HepG2 (cell line): ENCODE results near the gene TUBB. TPM values are rescaled to one million over a fixed set of nuclear protein-coding genes. Genes with fewer than 3 reads are reported as not detected.

ENCODE experiments used
- BCLAF1 ChIP-seq: fragments of 450-650 bp; IDR thresholded peaks from 2 replicates; pipeline ENCODE4 v1.6.1; 2017; ENCODE audit warnings: mild to moderate bottlenecking
- CREB3 ChIP-seq: sonication (generic); formaldehyde crosslinking; IDR thresholded peaks from 2 replicates; pipeline ENCODE4 v1.5.0; 2020; ENCODE audit warnings: missing genetic modification reagents
- EHMT2 ChIP-seq: fragments of 200-600 bp; sonication (generic); IDR thresholded peaks from 2 replicates; pipeline ENCODE4 v1.7.0; 2017; ENCODE audit warnings: antibody characterized with exemption, low read depth, low read length, borderline replicate concordance
- MXD4 ChIP-seq: IDR thresholded peaks from 2 replicates; pipeline ENCODE4 v1.6.1; 2016; ENCODE audit warnings: mild to moderate bottlenecking, missing biosample characterization, missing genetic modification reagents
- MYNN ChIP-seq: sonication (generic); formaldehyde crosslinking; IDR thresholded peaks from 2 replicates; pipeline ENCODE4 v1.4.0; 2020; ENCODE audit warnings: mild to moderate bottlenecking, low read depth, missing genetic modification reagents
- MYPOP ChIP-seq: sonication (generic); formaldehyde crosslinking; IDR thresholded peaks from 2 replicates; pipeline ENCODE4 v1.8.1; 2023; ENCODE audit warnings: mild to moderate bottlenecking, moderate library complexity, missing genetic modification reagents
- NCOA5 ChIP-seq: sonication (generic); formaldehyde crosslinking; IDR thresholded peaks from 2 replicates; pipeline ENCODE4 v1.4.0; 2020; ENCODE audit warnings: missing genetic modification reagents
- NFRKB ChIP-seq: fragments of 450-650 bp; IDR thresholded peaks from 2 replicates; pipeline ENCODE4 v1.6.1; 2017
- RBM39 ChIP-seq: fragments of 200-400 bp; formaldehyde crosslinking; IDR thresholded peaks from one replicate; pipeline ENCODE4 v1.6.1; 2018; ENCODE audit warnings: antibody characterized with exemption, mild to moderate bottlenecking, low read depth, low read length; ENCODE audit not compliant: poor library complexity, severe bottlenecking
- ZNF687 ChIP-seq: sonication (generic); formaldehyde crosslinking; IDR thresholded peaks from 2 replicates; pipeline ENCODE4 v1.5.1; 2020; ENCODE audit warnings: mild to moderate bottlenecking, missing genetic modification reagents, moderate library complexity
- polyA plus RNA-seq, 8 experiments: library from polyadenylated mRNA; depleted of rRNA in 3 of 8; stranded (reverse) in 7 of 8; unstranded in 1 of 8; fragments of >200 nt; fragmentation: Illumina TruSeq in 4 of 8; extraction: Trizol in 4 of 8; gene quantifications; 2 replicates each; pipeline versions ENCODE4 v1.2.1 to v1.2.3, GENCODE V29; 2011 to 2016; ENCODE audit warnings: low read depth in 4 of 8, missing spikeins in 1 of 8, mixed read lengths in 1 of 8; ENCODE audit not compliant: insufficient read depth in 1 of 8
- total RNA-seq, 5 experiments: library from RNA; depleted of rRNA; stranded (reverse); fragments of >200 nt; fragmentation: Illumina TruSeq; extraction: Trizol; gene quantifications; 2 replicates each; pipeline ENCODE4 v1.2.3, GENCODE V29; 2016; ENCODE audit warnings: low read depth in 1 of 5
- TF ChIP-seq, protein P1 (sequence below): sonication (generic); formaldehyde crosslinking; IDR thresholded peaks from 2 replicates; pipeline ENCODE4 v1.4.0; 2020; ENCODE audit warnings: missing genetic modification reagents, borderline replicate concordance
- TF ChIP-seq, protein P2 (sequence below): sonication (generic); formaldehyde crosslinking; IDR thresholded peaks from 2 replicates; pipeline ENCODE4 v1.5.1; 2020; ENCODE audit warnings: missing genetic modification reagents, mild to moderate bottlenecking, borderline replicate concordance

Gene TUBB
- total and polyA plus RNA-seq, 2 of the 13 experiments (the other 11 are each of a cell fraction or from before 2014, with no cell fraction given) = 911 to 1,163 TPM

DNA sequence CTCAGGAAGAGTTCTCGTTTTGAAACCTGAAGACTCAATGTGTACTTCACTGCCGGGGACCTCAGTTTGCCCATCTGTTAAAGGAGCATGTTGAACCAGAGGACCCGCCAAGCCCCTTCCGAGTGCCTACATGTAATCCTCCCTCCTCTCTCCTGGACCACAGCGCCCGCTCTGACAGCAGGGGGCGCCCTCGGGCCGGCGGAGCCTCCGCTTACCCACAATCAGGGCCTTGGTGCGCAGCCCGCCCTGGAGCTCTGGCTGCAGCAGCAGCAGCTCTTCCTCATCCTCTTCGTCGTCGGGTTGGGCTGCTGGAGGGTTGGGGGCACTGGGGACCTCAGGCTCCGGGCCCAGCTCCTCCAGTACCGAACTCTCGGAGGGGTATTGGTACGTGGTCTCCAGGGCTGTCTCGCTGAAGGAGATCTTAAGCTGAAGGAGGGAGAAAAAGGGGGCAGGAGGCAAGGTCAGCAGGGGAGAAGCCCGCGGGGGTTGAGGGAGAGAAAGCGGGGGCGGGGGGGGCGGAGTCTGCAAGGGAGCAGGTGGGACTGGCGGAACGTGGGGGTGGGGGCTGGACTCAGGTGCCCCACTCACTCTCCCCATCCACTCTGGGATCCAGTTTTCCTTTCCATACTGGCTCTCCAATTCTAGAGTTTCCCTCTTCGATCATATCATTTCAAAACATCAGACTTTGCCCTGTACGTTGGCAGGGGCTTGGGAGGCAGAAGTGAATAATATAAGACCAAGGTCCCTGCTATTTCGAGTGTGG is 41.0 kb upstream of the TUBB start (continued):
- TF ChIP-seq, protein P1, sequence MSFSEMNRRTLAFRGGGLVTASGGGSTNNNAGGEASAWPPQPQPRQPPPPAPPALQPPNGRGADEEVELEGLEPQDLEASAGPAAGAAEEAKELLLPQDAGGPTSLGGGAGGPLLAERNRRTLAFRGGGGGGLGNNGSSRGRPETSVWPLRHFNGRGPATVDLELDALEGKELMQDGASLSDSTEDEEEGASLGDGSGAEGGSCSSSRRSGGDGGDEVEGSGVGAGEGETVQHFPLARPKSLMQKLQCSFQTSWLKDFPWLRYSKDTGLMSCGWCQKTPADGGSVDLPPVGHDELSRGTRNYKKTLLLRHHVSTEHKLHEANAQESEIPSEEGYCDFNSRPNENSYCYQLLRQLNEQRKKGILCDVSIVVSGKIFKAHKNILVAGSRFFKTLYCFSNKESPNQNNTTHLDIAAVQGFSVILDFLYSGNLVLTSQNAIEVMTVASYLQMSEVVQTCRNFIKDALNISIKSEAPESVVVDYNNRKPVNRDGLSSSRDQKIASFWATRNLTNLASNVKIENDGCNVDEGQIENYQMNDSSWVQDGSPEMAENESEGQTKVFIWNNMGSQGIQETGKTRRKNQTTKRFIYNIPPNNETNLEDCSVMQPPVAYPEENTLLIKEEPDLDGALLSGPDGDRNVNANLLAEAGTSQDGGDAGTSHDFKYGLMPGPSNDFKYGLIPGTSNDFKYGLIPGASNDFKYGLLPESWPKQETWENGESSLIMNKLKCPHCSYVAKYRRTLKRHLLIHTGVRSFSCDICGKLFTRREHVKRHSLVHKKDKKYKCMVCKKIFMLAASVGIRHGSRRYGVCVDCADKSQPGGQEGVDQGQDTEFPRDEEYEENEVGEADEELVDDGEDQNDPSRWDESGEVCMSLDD (CRISPR knock-in tag) = no peak
- TF ChIP-seq ZNF687 (CRISPR knock-in tag) (peak; percentile 94), NCOA5 (CRISPR knock-in tag) (no peak), MYPOP (no peak), MYNN (CRISPR knock-in tag) (no peak), CREB3 (CRISPR knock-in tag) (no peak), NFRKB (no peak), EHMT2 (no peak), BCLAF1 (no peak), RBM39 (peak; percentile 87), MXD4 (peak; percentile 56; the same call in 1 of the 2 replicates)
- TF ChIP-seq, protein P2, sequence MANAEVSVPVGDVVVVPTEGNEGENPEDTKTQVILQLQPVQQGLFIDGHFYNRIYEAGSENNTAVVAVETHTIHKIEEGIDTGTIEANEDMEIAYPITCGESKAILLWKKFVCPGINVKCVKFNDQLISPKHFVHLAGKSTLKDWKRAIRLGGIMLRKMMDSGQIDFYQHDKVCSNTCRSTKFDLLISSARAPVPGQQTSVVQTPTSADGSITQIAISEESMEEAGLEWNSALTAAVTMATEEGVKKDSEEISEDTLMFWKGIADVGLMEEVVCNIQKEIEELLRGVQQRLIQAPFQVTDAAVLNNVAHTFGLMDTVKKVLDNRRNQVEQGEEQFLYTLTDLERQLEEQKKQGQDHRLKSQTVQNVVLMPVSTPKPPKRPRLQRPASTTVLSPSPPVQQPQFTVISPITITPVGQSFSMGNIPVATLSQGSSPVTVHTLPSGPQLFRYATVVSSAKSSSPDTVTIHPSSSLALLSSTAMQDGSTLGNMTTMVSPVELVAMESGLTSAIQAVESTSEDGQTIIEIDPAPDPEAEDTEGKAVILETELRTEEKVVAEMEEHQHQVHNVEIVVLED = peak; percentile 33; the same call in 1 of the 2 replicates
